ENCODE data around the gene KRT35. TPM values are rescaled to one million over a fixed set of nuclear protein-coding genes. Genes with fewer than 3 reads are reported as not detected.

The KRT35 gene
- total and polyA plus RNA-seq, 10 of the 15 experiments (the other 5 are each of a cell fraction or from before 2014, with no cell fraction given): not detected

GRCh38 chr17:41474863-41475262 is 6.1 kb downstream of the KRT35 start:
- FAIRE-seq (no peak), DNase-seq (ENCODE audit: low read depth, low spot score) (no peak), ATAC-seq (no peak)
- H2AFZ ChIP-seq (ENCODE audit: control insufficient read depth, low read depth, low read length): no peak overlapping the region
- H3K36me3 ChIP-seq (ENCODE audit: control insufficient read depth in 2 of 2, insufficient read depth in 2 of 2, low read length in 1 of 2): no peaks in the 10 kb centered on the region
- no peaks in the 10 kb centered on the region for H3K9me3 ChIP-seq (replicated peaks; ENCODE audit: control insufficient read depth, insufficient read depth, low read length)
- 4% methylated on average over 8 of the region's 8 CpGs for WGBS (ENCODE audit: insufficient coverage, insufficient replicate concordance, low lambda C conversion rate, missing lambda C conversion rate)
- no peaks in the 10 kb centered on the region for H3K79me2 ChIP-seq (ENCODE audit: control insufficient read depth, insufficient read depth, low read length)
- CTCF ChIA-PET: no interaction called here
- POLR2A ChIA-PET: no interaction called here
- H3K4me1 ChIP-seq (ENCODE audit: control insufficient read depth, insufficient read depth, low read length): no peaks in the 10 kb centered on the region
- H4K20me1 ChIP-seq (ENCODE audit: control insufficient read depth, insufficient read depth): no peaks in the 10 kb centered on the region
- SMC1A ChIA-PET (ENCODE audit: uncharacterized antibody, unreplicated experiment): interaction anchor here (0.9 to 1.0 kb wide), 2 partner anchors 16 to 87 kb away, joined by 3 to 4 read pairs; no protein-coding TSS in a partner anchor
- intact Hi-C loops (cut with micrococcal nuclease; ENCODE audit: unreplicated experiment): no loop called here
- H3K4me2 ChIP-seq (ENCODE audit: control insufficient read depth, insufficient read depth): no peak overlapping the region
- no peak overlapping the region for H3K9ac ChIP-seq (ENCODE audit: control insufficient read depth, insufficient read depth, low read length)
- H3K27ac ChIP-seq (ENCODE audit: control insufficient read depth, insufficient read depth): no peak overlapping the region
- 0 out of 4 replicates have a peak, but pooled peaks cover 1 to 3% of the 10 kb centered on the region in 2 experiments for H3K27me3 ChIP-seq (replicated peaks in 1 of 2; ENCODE audit: control insufficient read depth in 2 of 2, insufficient read depth in 2 of 2, low read length in 1 of 2)
- BruUV-seq (replicated peaks): no TSS peak
- in situ Hi-C loops (cut with MboI): no loop called here
- no peak overlapping the region for H3K4me3 ChIP-seq
- RAD21 ChIA-PET (ENCODE audit: unreplicated experiment): no interaction called here
- no peak for TF ChIP-seq ZNF274 (IDR thresholded peaks at IDR 0.05; ENCODE audit: insufficient read depth, insufficient read length)
- TF ChIP-seq REST (IDR thresholded peaks at IDR 0.05; ENCODE audit: low read depth, low read length): no peak
- TF ChIP-seq NR2C2 (IDR thresholded peaks at IDR 0.05; ENCODE audit: borderline replicate concordance, control insufficient read depth, insufficient read length, low read depth): no peak
- TF ChIP-seq SPI1 (IDR thresholded peaks at IDR 0.05; ENCODE audit: borderline replicate concordance, insufficient read depth, low read depth, low read length): no peak
- TF ChIP-seq, protein P1, sequence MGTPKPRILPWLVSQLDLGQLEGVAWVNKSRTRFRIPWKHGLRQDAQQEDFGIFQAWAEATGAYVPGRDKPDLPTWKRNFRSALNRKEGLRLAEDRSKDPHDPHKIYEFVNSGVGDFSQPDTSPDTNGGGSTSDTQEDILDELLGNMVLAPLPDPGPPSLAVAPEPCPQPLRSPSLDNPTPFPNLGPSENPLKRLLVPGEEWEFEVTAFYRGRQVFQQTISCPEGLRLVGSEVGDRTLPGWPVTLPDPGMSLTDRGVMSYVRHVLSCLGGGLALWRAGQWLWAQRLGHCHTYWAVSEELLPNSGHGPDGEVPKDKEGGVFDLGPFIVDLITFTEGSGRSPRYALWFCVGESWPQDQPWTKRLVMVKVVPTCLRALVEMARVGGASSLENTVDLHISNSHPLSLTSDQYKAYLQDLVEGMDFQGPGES (IDR thresholded peaks at IDR 0.05): no peak
- TF ChIP-seq BCL11A (IDR thresholded peaks at IDR 0.05; ENCODE audit: low read depth, low read length): no peak
- TF ChIP-seq, protein P2, sequence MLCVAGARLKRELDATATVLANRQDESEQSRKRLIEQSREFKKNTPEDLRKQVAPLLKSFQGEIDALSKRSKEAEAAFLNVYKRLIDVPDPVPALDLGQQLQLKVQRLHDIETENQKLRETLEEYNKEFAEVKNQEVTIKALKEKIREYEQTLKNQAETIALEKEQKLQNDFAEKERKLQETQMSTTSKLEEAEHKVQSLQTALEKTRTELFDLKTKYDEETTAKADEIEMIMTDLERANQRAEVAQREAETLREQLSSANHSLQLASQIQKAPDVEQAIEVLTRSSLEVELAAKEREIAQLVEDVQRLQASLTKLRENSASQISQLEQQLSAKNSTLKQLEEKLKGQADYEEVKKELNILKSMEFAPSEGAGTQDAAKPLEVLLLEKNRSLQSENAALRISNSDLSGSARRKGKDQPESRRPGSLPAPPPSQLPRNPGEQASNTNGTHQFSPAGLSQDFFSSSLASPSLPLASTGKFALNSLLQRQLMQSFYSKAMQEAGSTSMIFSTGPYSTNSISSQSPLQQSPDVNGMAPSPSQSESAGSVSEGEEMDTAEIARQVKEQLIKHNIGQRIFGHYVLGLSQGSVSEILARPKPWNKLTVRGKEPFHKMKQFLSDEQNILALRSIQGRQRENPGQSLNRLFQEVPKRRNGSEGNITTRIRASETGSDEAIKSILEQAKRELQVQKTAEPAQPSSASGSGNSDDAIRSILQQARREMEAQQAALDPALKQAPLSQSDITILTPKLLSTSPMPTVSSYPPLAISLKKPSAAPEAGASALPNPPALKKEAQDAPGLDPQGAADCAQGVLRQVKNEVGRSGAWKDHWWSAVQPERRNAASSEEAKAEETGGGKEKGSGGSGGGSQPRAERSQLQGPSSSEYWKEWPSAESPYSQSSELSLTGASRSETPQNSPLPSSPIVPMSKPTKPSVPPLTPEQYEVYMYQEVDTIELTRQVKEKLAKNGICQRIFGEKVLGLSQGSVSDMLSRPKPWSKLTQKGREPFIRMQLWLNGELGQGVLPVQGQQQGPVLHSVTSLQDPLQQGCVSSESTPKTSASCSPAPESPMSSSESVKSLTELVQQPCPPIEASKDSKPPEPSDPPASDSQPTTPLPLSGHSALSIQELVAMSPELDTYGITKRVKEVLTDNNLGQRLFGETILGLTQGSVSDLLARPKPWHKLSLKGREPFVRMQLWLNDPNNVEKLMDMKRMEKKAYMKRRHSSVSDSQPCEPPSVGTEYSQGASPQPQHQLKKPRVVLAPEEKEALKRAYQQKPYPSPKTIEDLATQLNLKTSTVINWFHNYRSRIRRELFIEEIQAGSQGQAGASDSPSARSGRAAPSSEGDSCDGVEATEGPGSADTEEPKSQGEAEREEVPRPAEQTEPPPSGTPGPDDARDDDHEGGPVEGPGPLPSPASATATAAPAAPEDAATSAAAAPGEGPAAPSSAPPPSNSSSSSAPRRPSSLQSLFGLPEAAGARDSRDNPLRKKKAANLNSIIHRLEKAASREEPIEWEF (IDR thresholded peaks at IDR 0.05; ENCODE audit: insufficient replicate concordance, low read depth, low read length): no peak
- TF ChIP-seq, protein P3, sequence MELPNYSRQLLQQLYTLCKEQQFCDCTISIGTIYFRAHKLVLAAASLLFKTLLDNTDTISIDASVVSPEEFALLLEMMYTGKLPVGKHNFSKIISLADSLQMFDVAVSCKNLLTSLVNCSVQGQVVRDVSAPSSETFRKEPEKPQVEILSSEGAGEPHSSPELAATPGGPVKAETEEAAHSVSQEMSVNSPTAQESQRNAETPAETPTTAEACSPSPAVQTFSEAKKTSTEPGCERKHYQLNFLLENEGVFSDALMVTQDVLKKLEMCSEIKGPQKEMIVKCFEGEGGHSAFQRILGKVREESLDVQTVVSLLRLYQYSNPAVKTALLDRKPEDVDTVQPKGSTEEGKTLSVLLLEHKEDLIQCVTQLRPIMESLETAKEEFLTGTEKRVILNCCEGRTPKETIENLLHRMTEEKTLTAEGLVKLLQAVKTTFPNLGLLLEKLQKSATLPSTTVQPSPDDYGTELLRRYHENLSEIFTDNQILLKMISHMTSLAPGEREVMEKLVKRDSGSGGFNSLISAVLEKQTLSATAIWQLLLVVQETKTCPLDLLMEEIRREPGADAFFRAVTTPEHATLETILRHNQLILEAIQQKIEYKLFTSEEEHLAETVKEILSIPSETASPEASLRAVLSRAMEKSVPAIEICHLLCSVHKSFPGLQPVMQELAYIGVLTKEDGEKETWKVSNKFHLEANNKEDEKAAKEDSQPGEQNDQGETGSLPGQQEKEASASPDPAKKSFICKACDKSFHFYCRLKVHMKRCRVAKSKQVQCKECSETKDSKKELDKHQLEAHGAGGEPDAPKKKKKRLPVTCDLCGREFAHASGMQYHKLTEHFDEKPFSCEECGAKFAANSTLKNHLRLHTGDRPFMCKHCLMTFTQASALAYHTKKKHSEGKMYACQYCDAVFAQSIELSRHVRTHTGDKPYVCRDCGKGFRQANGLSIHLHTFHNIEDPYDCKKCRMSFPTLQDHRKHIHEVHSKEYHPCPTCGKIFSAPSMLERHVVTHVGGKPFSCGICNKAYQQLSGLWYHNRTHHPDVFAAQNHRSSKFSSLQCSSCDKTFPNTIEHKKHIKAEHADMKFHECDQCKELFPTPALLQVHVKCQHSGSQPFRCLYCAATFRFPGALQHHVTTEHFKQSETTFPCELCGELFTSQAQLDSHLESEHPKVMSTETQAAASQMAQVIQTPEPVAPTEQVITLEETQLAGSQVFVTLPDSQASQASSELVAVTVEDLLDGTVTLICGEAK (IDR thresholded peaks at IDR 0.05; ENCODE audit: borderline replicate concordance): no peak
- no peak for TF ChIP-seq CREM (IDR thresholded peaks at IDR 0.05; ENCODE audit: low read depth)
- TF ChIP-seq KAT2A (conservative IDR thresholded peaks at IDR 0.05; ENCODE audit: control insufficient read depth, low read depth, low read length): no peak

Measured in GM12878 (cell line).